ENCODE data around the gene SUPT4H1.

SUPT4H1 gene

GRCh38 chr17:58365185-58365979, 13.4 kb upstream of the SUPT4H1 start:
- DNase-seq = no peak

- DNase-seq = no peak
Measured at GRCh38 chr17:58364270-58364942, 12.4 kb upstream of the SUPT4H1 start.

- no peak for DNase-seq
Measured at GRCh38 chr17:58363457-58364185, 11.6 kb upstream of the SUPT4H1 start.

DNA sequence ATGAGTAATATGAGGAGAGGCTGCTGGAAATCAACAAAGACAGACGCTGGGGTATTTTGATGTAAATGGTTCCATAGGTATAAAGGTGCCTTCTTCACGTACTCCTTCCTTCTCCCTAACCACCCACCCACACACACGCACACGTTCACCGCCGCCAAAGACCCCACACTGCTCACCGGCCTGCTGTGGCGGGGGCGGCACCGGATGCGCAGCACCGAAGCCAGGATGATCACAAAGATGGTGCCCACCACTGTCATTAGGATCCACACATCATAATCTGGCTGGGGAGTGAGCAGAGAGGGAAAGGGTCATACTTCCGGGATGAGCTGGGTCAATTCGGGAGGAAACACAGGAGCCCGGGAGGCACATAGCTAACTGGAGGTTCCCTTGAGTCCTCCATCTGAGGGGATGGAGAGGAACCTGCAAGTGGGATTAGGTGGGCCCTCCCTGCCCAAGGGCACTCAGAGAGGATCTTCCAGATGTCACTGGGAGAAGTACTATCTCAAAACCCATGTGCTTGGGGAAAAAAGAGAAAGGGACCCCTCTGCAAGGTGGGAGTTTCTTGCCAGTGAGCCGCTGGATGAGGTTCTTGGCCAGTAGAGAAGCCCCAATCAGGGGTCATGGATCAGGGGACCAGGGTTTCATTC, 10.5 kb upstream of the SUPT4H1 start:
- DNase-seq = no peak

DNA sequence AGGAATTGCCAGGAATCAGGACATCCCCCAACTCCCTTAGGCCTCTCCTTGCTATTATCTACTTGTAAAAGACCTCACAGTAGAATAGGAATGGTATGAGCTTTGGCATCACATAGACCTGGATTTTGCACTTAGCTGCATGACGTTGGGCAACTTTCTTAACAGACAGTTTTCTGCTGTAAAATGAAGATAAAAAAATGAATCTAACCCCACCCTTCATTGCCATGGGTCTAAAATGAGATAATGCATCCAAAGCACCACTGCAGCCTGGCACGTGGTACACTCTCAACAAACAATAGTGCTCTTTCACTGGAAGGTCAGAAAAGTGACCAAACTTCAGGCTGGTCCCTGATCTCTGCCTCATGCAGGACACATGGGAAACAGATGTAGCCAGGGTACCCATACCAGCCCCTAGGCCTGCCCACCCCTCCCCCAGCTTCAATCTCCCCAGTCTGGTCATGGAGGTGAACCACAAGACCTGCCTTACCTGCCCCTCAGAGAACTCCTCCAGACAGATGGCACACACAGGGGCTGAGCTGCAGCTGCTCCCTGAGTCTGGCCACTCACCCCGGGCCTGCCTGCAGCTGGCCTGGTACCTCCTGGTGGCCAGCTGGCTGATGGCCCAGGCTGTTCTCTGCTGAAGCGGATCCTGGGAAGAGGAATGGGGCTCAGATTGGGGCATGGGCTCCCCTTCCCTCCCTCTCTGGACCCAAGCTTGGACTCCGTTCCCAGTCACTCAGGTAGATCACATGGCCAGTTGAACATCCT, 8.5 kb upstream of the SUPT4H1 start:
- peak in 2 of 56 donors; percentile 9 to 12 for DNase-seq

DNA sequence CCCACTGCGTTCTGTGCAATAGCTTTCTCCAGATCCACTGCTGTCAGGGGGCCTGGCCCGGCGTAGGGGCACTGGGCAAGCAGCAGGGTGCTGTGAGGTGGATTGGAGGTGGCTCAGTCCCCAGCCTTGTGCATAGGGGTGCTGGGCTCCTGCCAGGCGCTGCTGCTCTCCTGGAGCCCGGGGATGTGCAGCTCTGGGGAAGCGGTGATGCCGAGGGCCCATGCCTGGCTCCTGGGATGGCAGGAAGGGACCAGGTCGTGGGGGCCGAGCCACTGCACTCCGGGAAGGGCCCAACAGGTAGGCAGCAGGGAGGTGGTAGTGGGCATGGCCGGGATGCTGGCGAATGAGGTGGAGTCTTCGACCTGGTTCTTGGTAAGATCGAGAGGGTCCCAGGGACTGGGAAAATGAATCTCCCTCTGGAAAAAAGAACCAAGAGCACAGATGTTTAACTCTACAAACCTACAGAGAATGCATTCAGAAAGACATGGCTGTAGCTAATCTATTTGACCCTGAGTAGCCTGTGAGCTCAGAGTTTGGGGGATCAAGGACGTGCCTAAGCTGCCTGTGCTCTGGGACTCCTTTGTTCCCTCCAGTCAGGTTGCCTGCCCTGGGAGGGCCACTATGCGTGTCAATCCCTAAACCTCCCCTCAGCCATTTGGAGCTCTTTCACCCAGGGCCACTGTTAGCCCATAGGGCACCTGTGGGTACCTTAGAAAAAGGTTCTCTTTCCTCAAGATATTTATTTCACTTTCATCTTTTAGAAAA, 6.6 kb upstream of the SUPT4H1 start:
- DNase-seq = no peak

GRCh38 chr17:58357312-58358297, 5.6 kb upstream of the SUPT4H1 start:
- DNase-seq = no peak

GRCh38 chr17:58356231-58356630, 4.2 kb upstream of the SUPT4H1 start:
- no peak for DNase-seq

DNA sequence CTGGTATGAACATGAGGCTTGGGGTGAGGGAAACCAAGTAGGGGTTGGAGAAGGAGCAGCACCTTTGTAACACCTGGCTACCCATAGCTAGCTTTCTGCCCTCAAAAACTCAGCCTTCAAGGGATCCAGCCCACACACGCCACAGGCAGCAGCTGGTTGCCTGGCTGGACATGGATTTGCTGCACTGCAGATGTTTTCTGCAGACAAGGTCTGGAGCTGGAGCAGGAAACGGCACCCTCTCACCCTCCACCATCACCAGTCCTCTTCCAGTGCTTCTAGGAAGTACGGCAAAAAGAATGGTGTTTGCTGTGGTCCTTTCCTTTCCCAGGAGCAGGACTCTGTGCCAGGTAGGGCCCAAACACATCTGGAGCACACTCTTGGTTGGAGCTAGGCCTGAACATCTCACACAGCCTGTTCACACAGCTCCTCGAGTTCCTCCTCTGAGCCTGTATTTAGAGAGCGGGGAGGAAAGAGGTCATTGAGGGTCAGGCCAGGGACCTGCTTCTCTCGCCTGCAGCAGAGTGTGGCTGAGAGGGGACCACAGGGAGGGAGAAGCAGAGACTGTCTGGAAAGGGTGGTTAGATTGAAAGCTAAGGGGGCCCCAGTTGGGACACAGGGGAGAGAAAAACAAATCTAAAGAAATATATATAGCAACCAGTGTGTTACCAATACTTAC, 2.7 kb upstream of the SUPT4H1 start:
- no peak for DNase-seq

- DNase-seq = no peak
Measured at GRCh38 chr17:58353389-58353825, 1.4 kb upstream of the SUPT4H1 start.

DNA sequence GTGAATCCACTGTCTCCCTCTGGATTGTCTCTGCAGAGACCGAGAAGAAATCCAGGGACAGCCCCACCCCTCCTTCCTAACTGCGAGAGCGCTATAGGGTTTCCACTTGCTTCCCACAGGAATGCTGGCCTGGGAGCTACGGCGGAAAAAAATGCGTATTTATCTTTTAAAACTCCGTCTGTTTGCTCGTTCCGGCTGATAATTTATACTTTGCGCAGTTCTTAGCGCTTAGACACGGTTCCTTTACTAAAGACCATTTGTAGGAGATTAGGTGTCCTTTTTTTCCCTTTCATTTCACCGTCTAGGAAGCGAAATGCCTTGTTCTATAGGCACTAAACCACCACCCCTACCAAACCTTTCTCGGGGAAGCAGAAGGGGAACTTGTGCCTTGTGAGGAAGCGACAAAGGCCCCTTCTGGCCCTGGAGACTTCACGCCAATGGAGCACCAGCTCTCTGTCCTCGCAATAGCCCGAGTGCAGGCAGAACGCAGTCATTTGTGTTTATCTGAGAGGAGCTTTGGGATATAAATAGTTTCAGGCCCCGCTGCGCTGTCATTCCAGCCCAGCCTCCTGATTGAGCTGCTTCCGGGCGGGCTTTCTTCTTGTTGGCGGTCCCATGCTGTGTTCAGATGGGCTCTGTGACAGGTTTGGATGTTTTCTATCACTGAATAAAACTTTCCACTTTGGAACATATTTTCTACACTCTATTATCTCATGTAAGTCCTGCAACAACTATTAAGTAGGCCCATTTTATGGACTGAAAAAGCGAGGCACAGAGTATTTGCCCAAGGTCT, 791 bp upstream of the SUPT4H1 start:
- peak in 8 of 56 donors; percentile 13 to 34 (median 20) for DNase-seq

- DNase-seq = no peak
Measured at GRCh38 chr17:58351182-58351581, 819 bp downstream of the SUPT4H1 start.

DNA sequence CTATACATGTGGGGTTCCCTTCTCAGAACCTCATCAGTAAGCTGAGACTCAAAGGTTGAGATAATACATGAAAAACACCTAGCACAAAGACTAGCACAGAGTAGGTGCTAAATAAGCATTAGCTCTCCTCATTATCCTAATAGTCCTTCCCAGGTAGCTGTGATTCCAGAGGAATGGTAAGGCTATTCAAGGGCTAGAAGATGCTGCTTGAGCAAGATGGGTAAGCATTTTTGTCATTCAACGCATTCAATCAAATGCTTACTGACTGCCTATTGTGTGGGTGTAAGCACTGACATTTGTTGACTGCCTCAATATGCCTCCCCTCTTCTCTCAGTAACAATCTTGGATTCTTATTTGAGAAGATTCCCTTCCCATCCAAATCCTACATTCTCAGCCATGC, 4.0 kb downstream of the SUPT4H1 start:
- DNase-seq = no peak

DNA sequence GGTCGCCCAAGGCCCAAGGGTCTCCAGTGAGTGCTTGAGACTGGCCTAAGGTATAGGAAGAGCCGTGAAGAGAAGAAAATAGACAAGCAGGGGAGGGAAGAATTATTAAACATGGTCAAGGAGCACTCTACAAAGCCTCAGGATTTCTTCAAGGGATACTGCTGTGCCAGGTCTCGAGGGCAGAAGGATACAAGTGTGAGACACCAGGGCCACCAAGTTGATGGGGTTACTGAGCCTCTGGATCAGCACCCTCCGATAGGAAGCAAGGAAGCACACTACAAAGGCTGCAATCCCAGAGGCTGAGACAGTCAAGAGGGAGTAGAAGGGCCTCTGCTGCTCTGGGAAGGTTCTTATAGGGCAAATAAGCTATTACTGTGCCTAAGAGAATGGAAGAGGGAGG, 6.5 kb downstream of the SUPT4H1 start:
- no peak for DNase-seq

GRCh38 chr17:58344791-58345157, 7.2 kb downstream of the SUPT4H1 start:
- DNase-seq = no peak

DNA sequence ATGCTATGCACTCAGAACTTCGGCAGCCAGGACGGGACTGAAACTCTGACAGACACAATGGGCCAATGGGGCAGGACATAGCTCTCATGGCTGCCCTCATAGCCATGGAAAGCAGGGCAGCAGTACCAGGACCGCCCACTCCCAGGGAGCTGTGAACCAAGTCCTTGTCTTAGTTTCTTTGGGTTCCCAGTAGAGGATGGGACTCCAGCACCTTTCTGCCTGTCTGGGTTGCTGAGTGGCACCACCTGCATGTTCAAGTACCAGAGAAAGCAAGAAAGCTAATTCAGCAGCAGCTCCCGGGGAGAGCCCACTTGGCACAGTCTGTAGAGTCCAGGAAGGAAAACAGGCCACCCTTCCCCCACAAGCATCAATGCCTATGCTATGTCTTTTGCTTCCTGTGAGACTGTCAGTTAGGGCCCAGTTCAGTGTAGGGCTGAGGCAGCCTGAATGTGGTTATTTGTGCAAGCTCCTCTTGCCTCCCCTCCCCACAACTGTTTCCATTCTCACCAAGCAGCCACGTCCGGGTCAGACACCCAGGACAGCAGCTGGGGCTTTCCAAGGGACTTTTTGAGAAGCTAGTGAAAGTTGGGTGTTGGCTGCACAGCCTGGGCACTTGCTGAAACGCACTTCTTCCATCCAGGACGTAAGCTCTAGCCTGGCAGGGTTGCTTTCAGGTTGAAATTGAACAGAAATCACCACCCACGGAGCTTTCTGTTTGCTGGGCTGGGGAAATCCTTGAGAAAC, 7.8 kb downstream of the SUPT4H1 start:
- DNase-seq = peak in 11 of 56 donors; percentile 12 to 52 (median 33)

DNA sequence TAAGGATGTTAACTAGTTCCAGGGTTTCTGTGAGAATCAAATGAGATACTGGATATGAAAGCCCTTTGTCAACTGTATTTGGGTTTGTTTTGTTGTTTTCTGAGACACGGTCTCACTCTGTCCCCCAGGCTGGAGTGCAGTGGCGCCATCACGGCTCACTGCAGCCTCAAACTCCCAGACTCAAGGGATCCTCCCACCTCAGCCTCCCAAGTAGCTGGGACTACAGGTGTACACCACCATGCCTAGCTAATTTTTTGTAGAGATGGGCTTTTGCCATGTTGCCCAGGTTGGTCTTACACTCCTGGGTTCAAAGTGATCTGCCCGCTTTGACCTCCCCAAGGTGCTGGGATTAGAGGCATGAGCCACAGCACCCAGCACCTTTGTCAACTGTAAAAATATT, 8.9 kb downstream of the SUPT4H1 start:
- no peak for DNase-seq
